ENCODE measurements around the gene SPSB1.

Gene SPSB1

GRCh38 chr1:9346566-9346965 is 53.9 kb downstream of the SPSB1 start:
- DNase-seq: no peak
- ChIA-PET POLR2A (no interaction called here), CTCF (no interaction called here)
- H3K9me3 ChIP-seq (ENCODE audit: control extremely low read depth in 1 of 5, control insufficient read depth in 4 of 5, insufficient read depth in 2 of 5, low read depth in 1 of 5, low read length in 4 of 5): no peaks in the 10 kb centered on the region
- H3K4me1 ChIP-seq (ENCODE audit: control extremely low read depth in 1 of 4, control insufficient read depth in 4 of 4, insufficient read depth in 4 of 4, low read length in 3 of 4): no peaks in the 10 kb centered on the region
- no peak overlapping the region for H3K27ac ChIP-seq (ENCODE audit: insufficient read depth in 1 of 2, low read depth in 1 of 2, low read length in 2 of 2, poor library complexity in 1 of 2, severe bottlenecking in 2 of 2)
- H3K4me3 ChIP-seq (ENCODE audit: control insufficient read depth in 1 of 7, extremely low read depth in 1 of 7, insufficient read depth in 4 of 7, low read depth in 2 of 7, low read length in 6 of 7): no peak overlapping the region
- no peaks in the 10 kb centered on the region for H3K36me3 ChIP-seq (ENCODE audit: control insufficient read depth in 4 of 4, insufficient read depth in 4 of 4, low read length in 3 of 4)
- WGBS (ENCODE audit: insufficient coverage): 89% methylated on average over 2 of the region's 8 CpGs
- H3K27me3 ChIP-seq (replicated peaks in 2 of 5; ENCODE audit: control insufficient read depth in 4 of 5, insufficient read depth in 5 of 5, low read length in 4 of 5): peaks cover 0 to 4% (median 0%) of the 10 kb centered on the region in 5 experiments

GRCh38 chr1:9347095-9347850 is 54.6 kb downstream of the SPSB1 start:
- CTCF ChIA-PET: no interaction called here
- H3K4me1 ChIP-seq (ENCODE audit: control extremely low read depth in 1 of 4, control insufficient read depth in 4 of 4, insufficient read depth in 4 of 4, low read length in 3 of 4): no peaks in the 10 kb centered on the region
- no peak overlapping the region for H3K4me3 ChIP-seq (ENCODE audit: control insufficient read depth in 1 of 7, extremely low read depth in 1 of 7, insufficient read depth in 4 of 7, low read depth in 2 of 7, low read length in 6 of 7)
- 87% methylated on average over 9 of the region's 14 CpGs for WGBS (ENCODE audit: insufficient coverage)
- no peak overlapping the region for H3K27ac ChIP-seq (ENCODE audit: insufficient read depth in 1 of 2, low read depth in 1 of 2, low read length in 2 of 2, poor library complexity in 1 of 2, severe bottlenecking in 2 of 2)
- no peaks in the 10 kb centered on the region for H3K36me3 ChIP-seq (ENCODE audit: control insufficient read depth in 4 of 4, insufficient read depth in 4 of 4, low read length in 3 of 4)
- no peak for DNase-seq
- H3K9me3 ChIP-seq (ENCODE audit: control extremely low read depth in 1 of 5, control insufficient read depth in 4 of 5, insufficient read depth in 2 of 5, low read depth in 1 of 5, low read length in 4 of 5): no peaks in the 10 kb centered on the region
- POLR2A ChIA-PET: no interaction called here
- peaks cover 0 to 4% (median 0%) of the 10 kb centered on the region in 5 experiments for H3K27me3 ChIP-seq (replicated peaks in 2 of 5; ENCODE audit: control insufficient read depth in 4 of 5, insufficient read depth in 5 of 5, low read length in 4 of 5)

GRCh38 chr1:9349331-9349851 is 56.7 kb downstream of the SPSB1 start:
- CTCF ChIA-PET: interaction anchor here (0.8 to 1.2 kb wide), 2 partner anchors 9 to 35 kb away, joined by 3 read pairs; no protein-coding TSS in a partner anchor

GRCh38 chr1:9350013-9350908 is 57.6 kb downstream of the SPSB1 start:
- no peak overlapping the region for H3K4me3 ChIP-seq (ENCODE audit: control insufficient read depth in 1 of 7, extremely low read depth in 1 of 7, insufficient read depth in 4 of 7, low read depth in 2 of 7, low read length in 6 of 7)
- H3K4me1 ChIP-seq (ENCODE audit: control extremely low read depth in 1 of 4, control insufficient read depth in 4 of 4, insufficient read depth in 4 of 4, low read length in 3 of 4): no peaks in the 10 kb centered on the region

More at GRCh38 chr1:9349331-9349851, 56.7 kb downstream of the SPSB1 start:
- DNase-seq: no peak
- Histone ChIP-seq H3K27ac (ENCODE audit: insufficient read depth in 1 of 2, low read depth in 1 of 2, low read length in 2 of 2, poor library complexity in 1 of 2, severe bottlenecking in 2 of 2) (no peak overlapping the region), H3K9me3 (ENCODE audit: control extremely low read depth in 1 of 5, control insufficient read depth in 4 of 5, insufficient read depth in 2 of 5, low read depth in 1 of 5, low read length in 4 of 5) (no peaks in the 10 kb centered on the region), H3K27me3 (replicated peaks in 2 of 5; ENCODE audit: control insufficient read depth in 4 of 5, insufficient read depth in 5 of 5, low read length in 4 of 5) (peaks cover 0 to 4% (median 0%) of the 10 kb centered on the region in 5 experiments), H3K36me3 (ENCODE audit: control insufficient read depth in 4 of 4, insufficient read depth in 4 of 4, low read length in 3 of 4) (no peaks in the 10 kb centered on the region), H3K4me3 (ENCODE audit: control insufficient read depth in 1 of 7, extremely low read depth in 1 of 7, insufficient read depth in 4 of 7, low read depth in 2 of 7, low read length in 6 of 7) (no peak overlapping the region), H3K4me1 (ENCODE audit: control extremely low read depth in 1 of 4, control insufficient read depth in 4 of 4, insufficient read depth in 4 of 4, low read length in 3 of 4) (no peaks in the 10 kb centered on the region)
- 96% methylated on average over 17 of the region's 22 CpGs for WGBS (ENCODE audit: insufficient coverage)
- POLR2A ChIA-PET: no interaction called here

DNA sequence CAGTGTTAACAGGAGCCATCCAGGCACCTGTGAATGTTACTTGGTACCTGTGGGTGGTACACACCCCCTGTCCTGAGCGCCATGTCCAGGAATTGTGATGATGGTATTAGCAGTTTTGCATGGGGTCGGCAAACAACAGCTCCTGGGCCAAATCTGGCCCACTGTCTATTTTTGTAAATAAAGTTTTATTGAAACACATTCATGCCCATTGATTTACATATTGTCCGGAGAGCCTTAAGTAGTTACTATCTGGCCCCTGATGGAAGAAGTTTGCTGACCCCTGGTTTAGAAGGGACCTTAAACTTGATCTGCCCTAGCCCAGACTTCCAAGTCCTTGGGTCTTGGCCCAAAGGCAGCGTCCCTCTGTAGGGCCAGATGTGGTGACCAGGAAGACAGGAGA is 58.3 kb downstream of the SPSB1 start:
- CTCF ChIA-PET: interaction anchor here (1.1 kb wide), 1 partner anchor 105 kb away, joined by 3 read pairs; no protein-coding TSS in a partner anchor
- Histone ChIP-seq H3K9me3 (ENCODE audit: control extremely low read depth in 1 of 5, control insufficient read depth in 4 of 5, insufficient read depth in 2 of 5, low read depth in 1 of 5, low read length in 4 of 5) (no peaks in the 10 kb centered on the region), H3K4me1 (ENCODE audit: control extremely low read depth in 1 of 4, control insufficient read depth in 4 of 4, insufficient read depth in 4 of 4, low read length in 3 of 4) (no peaks in the 10 kb centered on the region), H3K4me3 (ENCODE audit: control insufficient read depth in 1 of 7, extremely low read depth in 1 of 7, insufficient read depth in 4 of 7, low read depth in 2 of 7, low read length in 6 of 7) (no peak overlapping the region), H3K27ac (ENCODE audit: insufficient read depth in 1 of 2, low read depth in 1 of 2, low read length in 2 of 2, poor library complexity in 1 of 2, severe bottlenecking in 2 of 2) (no peak overlapping the region), H3K36me3 (ENCODE audit: control insufficient read depth in 4 of 4, insufficient read depth in 4 of 4, low read length in 3 of 4) (no peaks in the 10 kb centered on the region), H3K27me3 (replicated peaks in 2 of 5; ENCODE audit: control insufficient read depth in 4 of 5, insufficient read depth in 5 of 5, low read length in 4 of 5) (peaks cover 0 to 4% (median 0%) of the 10 kb centered on the region in 5 experiments)
- DNase-seq: no peak
- POLR2A ChIA-PET: no interaction called here
- WGBS (ENCODE audit: insufficient coverage): 100% methylated on average over 1 of the region's 4 CpGs

More at GRCh38 chr1:9350013-9350908, 57.6 kb downstream of the SPSB1 start:
- no peaks in the 10 kb centered on the region for H3K36me3 ChIP-seq (ENCODE audit: control insufficient read depth in 4 of 4, insufficient read depth in 4 of 4, low read length in 3 of 4)
- no peaks in the 10 kb centered on the region for H3K9me3 ChIP-seq (ENCODE audit: control extremely low read depth in 1 of 5, control insufficient read depth in 4 of 5, insufficient read depth in 2 of 5, low read depth in 1 of 5, low read length in 4 of 5)
- 96% methylated on average over 11 of the region's 20 CpGs for WGBS (ENCODE audit: insufficient coverage)
- ChIA-PET CTCF (interaction anchor here (0.8 to 1.2 kb wide), 3 partner anchors 10 to 105 kb away, joined by 3 read pairs; no protein-coding TSS in a partner anchor), POLR2A (no interaction called here)
- peaks cover 0 to 4% (median 0%) of the 10 kb centered on the region in 5 experiments for H3K27me3 ChIP-seq (replicated peaks in 2 of 5; ENCODE audit: control insufficient read depth in 4 of 5, insufficient read depth in 5 of 5, low read length in 4 of 5)
- no peak overlapping the region for H3K27ac ChIP-seq (ENCODE audit: insufficient read depth in 1 of 2, low read depth in 1 of 2, low read length in 2 of 2, poor library complexity in 1 of 2, severe bottlenecking in 2 of 2)
- DNase-seq: no peak

GRCh38 chr1:9351654-9352271 is 59.1 kb downstream of the SPSB1 start:
- no peak for DNase-seq
- H3K27me3 ChIP-seq (replicated peaks in 2 of 5; ENCODE audit: control insufficient read depth in 4 of 5, insufficient read depth in 5 of 5, low read length in 4 of 5): peaks cover 0 to 4% (median 0%) of the 10 kb centered on the region in 5 experiments
- ChIA-PET POLR2A (no interaction called here), CTCF (interaction anchor here (1.1 kb wide), 1 partner anchor 104 kb away, joined by 3 read pairs; no protein-coding TSS in a partner anchor)
- H3K4me1 ChIP-seq (ENCODE audit: control extremely low read depth in 1 of 4, control insufficient read depth in 4 of 4, insufficient read depth in 4 of 4, low read length in 3 of 4): no peaks in the 10 kb centered on the region
- H3K36me3 ChIP-seq (ENCODE audit: control insufficient read depth in 4 of 4, insufficient read depth in 4 of 4, low read length in 3 of 4): peaks cover 0 to 5% (median 0%) of the 10 kb centered on the region in 4 experiments
- H3K27ac ChIP-seq (ENCODE audit: insufficient read depth in 1 of 2, low read depth in 1 of 2, low read length in 2 of 2, poor library complexity in 1 of 2, severe bottlenecking in 2 of 2): no peak overlapping the region
- 98% methylated on average over 5 of the region's 7 CpGs for WGBS (ENCODE audit: insufficient coverage)
- H3K4me3 ChIP-seq (ENCODE audit: control insufficient read depth in 1 of 7, extremely low read depth in 1 of 7, insufficient read depth in 4 of 7, low read depth in 2 of 7, low read length in 6 of 7): no peak overlapping the region
- no peaks in the 10 kb centered on the region for H3K9me3 ChIP-seq (ENCODE audit: control extremely low read depth in 1 of 5, control insufficient read depth in 4 of 5, insufficient read depth in 2 of 5, low read depth in 1 of 5, low read length in 4 of 5)
